Measurements from ENCODE around the gene CRYBA2.

CRYBA2 gene

GRCh38 chr2:219023045-219023605 is 29.9 kb upstream of the CRYBA2 start:
- no peak for DNase-seq (ENCODE audit: low read depth in 4 of 4, low spot score in 1 of 4)

- DNase-seq (ENCODE audit: low read depth in 4 of 4, low spot score in 1 of 4): no peak
Observed at GRCh38 chr2:219022616-219023015, 29.4 kb upstream of the CRYBA2 start.

GRCh38 chr2:219022041-219022440 is 28.8 kb upstream of the CRYBA2 start:
- no peak for DNase-seq (ENCODE audit: low read depth in 4 of 4, low spot score in 1 of 4)

GRCh38 chr2:219021591-219021990 is 28.4 kb upstream of the CRYBA2 start:
- no peak for DNase-seq (ENCODE audit: low read depth in 4 of 4, low spot score in 1 of 4)

GRCh38 chr2:219020604-219021365 is 27.6 kb upstream of the CRYBA2 start:
- DNase-seq (ENCODE audit: low read depth in 4 of 4, low spot score in 1 of 4): no peak

GRCh38 chr2:219019436-219019835 is 26.2 kb upstream of the CRYBA2 start:
- DNase-seq (ENCODE audit: low read depth in 4 of 4, low spot score in 1 of 4): no peak

GRCh38 chr2:219018726-219019125 is 25.5 kb upstream of the CRYBA2 start:
- no peak for DNase-seq (ENCODE audit: low read depth in 4 of 4, low spot score in 1 of 4)

GRCh38 chr2:219018286-219018685 is 25.1 kb upstream of the CRYBA2 start:
- DNase-seq (ENCODE audit: low read depth in 4 of 4, low spot score in 1 of 4): no peak

- no peak for DNase-seq (ENCODE audit: low read depth in 4 of 4, low spot score in 1 of 4)
Observed at GRCh38 chr2:219017201-219017931, 24.1 kb upstream of the CRYBA2 start.

- DNase-seq (ENCODE audit: low read depth in 4 of 4, low spot score in 1 of 4): no peak
Observed at GRCh38 chr2:219016721-219017120, 23.5 kb upstream of the CRYBA2 start.

- no peak for DNase-seq (ENCODE audit: low read depth in 4 of 4, low spot score in 1 of 4)
Observed at GRCh38 chr2:219010873-219011272, 17.7 kb upstream of the CRYBA2 start.

- DNase-seq (ENCODE audit: low read depth in 4 of 4, low spot score in 1 of 4): no peak
Observed at GRCh38 chr2:219010162-219010756, 17.0 kb upstream of the CRYBA2 start.

- no peak for DNase-seq (ENCODE audit: low read depth in 4 of 4, low spot score in 1 of 4)
Observed at GRCh38 chr2:219009294-219009693, 16.1 kb upstream of the CRYBA2 start.

- no peak for DNase-seq (ENCODE audit: low read depth in 4 of 4, low spot score in 1 of 4)
Observed at GRCh38 chr2:219003979-219004378, 10.8 kb upstream of the CRYBA2 start.

GRCh38 chr2:219003267-219003634 is 10.0 kb upstream of the CRYBA2 start:
- no peak for DNase-seq (ENCODE audit: low read depth in 4 of 4, low spot score in 1 of 4)

- DNase-seq (ENCODE audit: low read depth in 4 of 4, low spot score in 1 of 4): peak in 2 of 4 experiments; percentile 32 to 45
Observed at GRCh38 chr2:219002395-219003266, 9.4 kb upstream of the CRYBA2 start.

- DNase-seq (ENCODE audit: low read depth in 4 of 4, low spot score in 1 of 4): peak in 1 of 4 experiments; percentile 48
Observed at GRCh38 chr2:219001577-219002394, 8.6 kb upstream of the CRYBA2 start.

- no peak for DNase-seq (ENCODE audit: low read depth in 4 of 4, low spot score in 1 of 4)
Observed at GRCh38 chr2:219001100-219001576, 7.9 kb upstream of the CRYBA2 start.

GRCh38 chr2:219000569-219000960 is 7.3 kb upstream of the CRYBA2 start:
- DNase-seq (ENCODE audit: low read depth in 4 of 4, low spot score in 1 of 4): no peak
